Tibial nerve (tissue), 4 donors: ENCODE measurements around the gene CDCP2. TPM values are rescaled to one million over a fixed set of nuclear protein-coding genes. Genes with fewer than 3 reads are reported as not detected.

Experiments used
- DNase-seq, 2 donors: peaks; one replicate each; pipeline ENCODE4 v3.0.0-alpha.2; 2019; ENCODE audit warnings: low spot score in 2 of 2
- H3K27ac ChIP-seq, 4 donors: fragments of 200-600 bp; sonication (generic) in 3 of 4; one replicate each; pipeline ENCODE4 v1.5.1; 2017 to 2019; ENCODE audit warnings: mild to moderate bottlenecking in 1 of 4
- H3K27me3 ChIP-seq, 2 donors: fragments of 200-600 bp; sonication (generic) in 1 of 2; one replicate each; pipeline versions ENCODE4 v1.5.1 to v1.6.0; 2017 to 2019
- H3K36me3 ChIP-seq, 3 donors: fragments of 200-600 bp; sonication (generic); one replicate each; pipeline ENCODE4 v1.5.1; 2018 to 2019
- H3K4me1 ChIP-seq, 4 donors: fragments of 200-600 bp; sonication (generic) in 3 of 4; one replicate each; pipeline ENCODE4 v1.5.1; 2017 to 2019
- H3K4me3 ChIP-seq, 4 donors: fragments of 200-600 bp; sonication (generic) in 3 of 4; one replicate each; pipeline ENCODE4 v1.5.1; 2017 to 2019; ENCODE audit warnings: mild to moderate bottlenecking in 1 of 4, moderate library complexity in 1 of 4
- H3K9me3 ChIP-seq, 4 donors: fragments of 200-600 bp; sonication (generic) in 3 of 4; one replicate each; pipeline ENCODE4 v1.5.1; 2017 to 2019
- CTCF ChIP-seq, 5 experiments: fragments of 200-600 bp in 3 of 5; fragments of 450-650 bp in 2 of 5; sonication (generic) in 3 of 5; IDR thresholded peaks; one replicate each; pipeline ENCODE4 v1.5.1; 2016 to 2019; ENCODE audit warnings: antibody characterized with exemption in 5 of 5, mild to moderate bottlenecking in 3 of 5, moderate library complexity in 2 of 5
- EP300 ChIP-seq, 2 donors: sonication (generic); formaldehyde crosslinking; IDR thresholded peaks; one replicate each; pipeline ENCODE4 v1.6.1; 2017; ENCODE audit warnings: antibody characterized with exemption in 2 of 2, mild to moderate bottlenecking in 1 of 2
- POLR2A ChIP-seq, 2 donors: fragments of 450-650 bp; IDR thresholded peaks; one replicate each; pipeline ENCODE4 v1.6.1; 2017; ENCODE audit warnings: antibody characterized with exemption in 2 of 2, mild to moderate bottlenecking in 2 of 2, moderate library complexity in 2 of 2
- WGBS, 2 donors: methylation state at CpG; one replicate each; pipeline ENCODE4 v1.1.5; 2018; 5-methylcytosine and 5-hydroxymethylcytosine counted together
- total RNA-seq, 4 donors: library from RNA; depleted of rRNA; stranded (reverse); fragments of >200 nt; gene quantifications; one replicate each; pipeline ENCODE4 v1.1.0, GENCODE V29; 2016

The CDCP2 gene
- under 1 TPM in 2 of 4 donors, not detected in 2; 0.30 to 0.44 TPM for total RNA-seq

DNA sequence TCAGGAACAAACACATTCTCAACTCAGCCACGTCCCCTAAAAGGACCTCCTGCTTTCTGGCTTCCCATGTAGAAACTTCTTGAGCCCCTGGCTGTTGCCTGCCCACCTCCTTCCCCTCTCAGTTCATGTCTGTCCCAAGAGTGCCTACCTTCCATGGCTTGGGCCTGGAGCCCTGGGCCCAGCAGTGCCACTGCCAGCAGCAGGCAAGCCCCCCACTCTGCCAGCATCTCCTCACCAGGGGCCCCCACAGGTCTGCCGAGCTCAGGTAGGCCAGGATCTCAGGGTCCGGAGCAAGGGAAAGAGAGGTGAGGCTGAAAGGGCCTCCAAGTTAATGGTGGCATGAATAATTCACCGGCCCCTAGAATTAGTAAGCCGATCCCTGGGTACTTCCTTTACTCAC lies at the start of gene CDCP2:
TSS of gene CDCP2 (minus strand) at position 305 of the 400 bp plus-strand sequence. CDS start at position 227, 78 bp downstream.
- TF ChIP-seq POLR2A (IDR thresholded peaks at IDR 0.05): no peak
- no peak for TF ChIP-seq EP300 (IDR thresholded peaks at IDR 0.05)
- no peak for TF ChIP-seq CTCF (IDR thresholded peaks at IDR 0.05)
- H3K4me3 ChIP-seq: no peak within 1 kb of the TSS
- WGBS, 2 donors: 88 to 98% methylated on average over 5 of the region's 5 CpGs
- peaks cover 0 to 8% (median 0%) of the 10 kb centered on the region in 4 donors for H3K4me1 ChIP-seq
- H3K27ac ChIP-seq: no peak within 1 kb of the TSS
- H3K36me3 ChIP-seq: no peaks in the 10 kb centered on the region
- H3K9me3 ChIP-seq: no peaks in the 10 kb centered on the region
- H3K27me3 ChIP-seq: no peaks in the 10 kb centered on the region
- DNase-seq: no peak

DNA sequence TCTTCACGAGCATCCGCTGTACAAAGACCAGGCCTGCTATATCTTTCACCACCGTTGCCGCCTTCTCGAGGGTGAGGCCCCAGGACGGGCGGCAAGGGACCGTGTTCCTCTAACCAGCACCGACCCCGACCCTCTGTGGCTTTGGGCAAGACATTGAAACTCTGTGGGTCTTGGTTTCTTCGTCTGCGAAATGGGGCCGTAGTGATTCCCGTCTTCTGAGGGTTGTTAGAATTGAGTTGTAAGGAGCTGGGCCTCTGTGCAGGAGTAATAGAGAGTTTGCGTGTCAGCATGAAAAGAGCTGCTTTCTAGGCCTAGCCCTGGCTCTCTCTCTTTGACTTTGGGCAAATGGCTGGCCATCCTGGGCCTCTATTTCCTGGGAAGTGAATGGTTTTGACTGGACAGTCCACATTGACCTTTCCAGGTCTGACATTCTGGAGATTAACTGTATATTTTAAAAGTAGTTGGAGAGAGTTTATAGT lies 47.8 kb upstream of the CDCP2 start:
- WGBS, 2 donors: 1 to 4% methylated on average over 15 of the region's 15 CpGs

GRCh38 chr1:54199765-54200518 lies 47.1 kb upstream of the CDCP2 start, which contains the start of the genes CYB5RL and MRPL37:
Gene CYB5RL, minus strand, starts transcription at chr1:54200030. Its CDS starts 4,414 bp downstream, at chr1:54195616.
Gene MRPL37, plus strand, starts transcription at chr1:54200167. Its CDS starts 77 bp downstream, at chr1:54200244.
- WGBS, 2 donors: 1 to 2% methylated on average over 18 to 48 of the region's 51 CpGs
- DNase-seq: peak; percentile 84 to 97
- Histone ChIP-seq H3K4me3 (peak within 1 kb of the TSS; percentile 66 to 95 (median 88)), H3K4me1 (peaks cover 0 to 38% (median 15%) of the 10 kb centered on the region in 4 donors), H3K27me3 (no peaks in the 10 kb centered on the region), H3K36me3 (peaks cover 0 to 31% (median 4%) of the 10 kb centered on the region in 3 donors), H3K27ac (peak within 1 kb of the TSS; percentile 75 to 90 (median 84)), H3K9me3 (no peaks in the 10 kb centered on the region)
- TF ChIP-seq EP300 (IDR thresholded peaks at IDR 0.05) (peak in 1 of 2 donors; percentile 80), CTCF (IDR thresholded peaks at IDR 0.05) (peak in 1 of 5 experiments; percentile 15), POLR2A (IDR thresholded peaks at IDR 0.05) (peak in 1 of 2 donors; percentile 38)

More for the DNA sequence above, 47.8 kb upstream of the CDCP2 start:
- no peak for TF ChIP-seq POLR2A (IDR thresholded peaks at IDR 0.05)
- no peak for TF ChIP-seq EP300 (IDR thresholded peaks at IDR 0.05)
- no peak for TF ChIP-seq CTCF (IDR thresholded peaks at IDR 0.05)
- H3K27ac ChIP-seq: peak overlapping the region; percentile 75 to 90 (median 84)
- H3K4me3 ChIP-seq: peak overlapping the region; percentile 66 to 95 (median 88)
- DNase-seq: no peak
- H3K9me3 ChIP-seq: no peaks in the 10 kb centered on the region
- peaks cover 0 to 31% (median 0%) of the 10 kb centered on the region in 3 donors for H3K36me3 ChIP-seq
- no peaks in the 10 kb centered on the region for H3K27me3 ChIP-seq
- peaks cover 0 to 38% (median 15%) of the 10 kb centered on the region in 4 donors for H3K4me1 ChIP-seq

- TF ChIP-seq POLR2A (IDR thresholded peaks at IDR 0.05) (no peak), EP300 (IDR thresholded peaks at IDR 0.05) (no peak), CTCF (IDR thresholded peaks at IDR 0.05) (no peak)
- H3K27ac ChIP-seq: peak overlapping the region; percentile 72 to 90 (median 79)
- WGBS, 2 donors: 14 to 15% methylated on average over 17 of the region's 17 CpGs
- peaks cover 0 to 31% (median 7%) of the 10 kb centered on the region in 3 donors for H3K36me3 ChIP-seq
- H3K4me3 ChIP-seq: peak overlapping the region; percentile 66 to 95 (median 88)
- no peaks in the 10 kb centered on the region for H3K9me3 ChIP-seq
- peak in 1 of 2 donors; percentile 10 for DNase-seq
- peaks cover 0 to 38% (median 15%) of the 10 kb centered on the region in 4 donors for H3K4me1 ChIP-seq
- H3K27me3 ChIP-seq: no peaks in the 10 kb centered on the region
Measured at GRCh38 chr1:54199151-54199764, 46.5 kb upstream of the CDCP2 start.
